GM12878 (cell line): ENCODE results near the gene HIRA. TPM values are rescaled to one million over a fixed set of nuclear protein-coding genes. Genes with fewer than 3 reads are reported as not detected.

Experiments used
- ATF2 ChIP-seq: IDR thresholded peaks from 2 replicates; pipeline ENCODE4 v1.6.1; 2012; ENCODE audit warnings: low read length, inconsistent platforms
- BCL11A ChIP-seq: IDR thresholded peaks from 2 replicates; pipeline ENCODE4 v1.6.1; 2011; ENCODE audit warnings: low read depth, low read length
- BHLHE40 ChIP-seq, 2 experiments: fragments of 450-650 bp in 1 of 2; IDR thresholded peaks; 2 replicates each; pipeline ENCODE4 v1.6.1; 2011 to 2017; ENCODE audit warnings: low read depth in 2 of 2, borderline replicate concordance in 1 of 2, improper control_type of control experiment in 1 of 2, low read length in 1 of 2, mild to moderate bottlenecking in 1 of 2
- CHD2 ChIP-seq: IDR thresholded peaks from 2 replicates; pipeline ENCODE4 v1.6.1; 2011; ENCODE audit warnings: low read depth, low read length, improper control_type of control experiment, borderline replicate concordance
- CTCF ChIP-seq, 3 experiments: IDR thresholded peaks in 2 of 3; conservative IDR thresholded peaks in 1 of 3; 2 replicates each; pipeline ENCODE4 v1.5.1; 2011; ENCODE audit warnings: low read depth in 3 of 3, low read length in 3 of 3, mild to moderate bottlenecking in 3 of 3, control low read depth in 2 of 3, moderate library complexity in 2 of 3, inconsistent platforms in 1 of 3, mixed read lengths in 1 of 3; ENCODE audit not compliant: control insufficient read depth in 2 of 3, insufficient read depth in 1 of 3; ENCODE audit errors: extremely low read depth in 1 of 3
- HCFC1 ChIP-seq: fragments of 150-350 bp; IDR thresholded peaks from 2 replicates; pipeline ENCODE4 v1.6.1; 2014; ENCODE audit warnings: low read length
- HDAC2 ChIP-seq: fragments of 200-600 bp; sonication (generic); IDR thresholded peaks from 2 replicates; pipeline ENCODE4 v1.6.1; 2017
- HDAC6 ChIP-seq: fragments of 200-600 bp; sonication (generic); IDR thresholded peaks from one replicate; pipeline ENCODE4 v1.8.0; 2017; ENCODE audit warnings: antibody characterized with exemption; ENCODE audit not compliant: unreplicated experiment
- IKZF2 ChIP-seq, 2 experiments: fragments of 450-650 bp; IDR thresholded peaks; 2 replicates each; pipeline ENCODE4 v1.6.1; 2017; ENCODE audit warnings: mild to moderate bottlenecking in 2 of 2, moderate library complexity in 2 of 2
- MAX ChIP-seq: IDR thresholded peaks from 2 replicates; pipeline ENCODE4 v1.6.1; 2012; ENCODE audit warnings: low read depth, low read length, improper control_type of control experiment
- NR2C1 ChIP-seq: fragments of 450-650 bp; IDR thresholded peaks from 2 replicates; pipeline ENCODE4 v1.6.1; 2017; ENCODE audit warnings: antibody characterized with exemption, mild to moderate bottlenecking, moderate library complexity
- RFX5 ChIP-seq: IDR thresholded peaks from 2 replicates; pipeline ENCODE4 v1.6.1; 2011; ENCODE audit warnings: low read depth, low read length, improper control_type of control experiment
- SIN3A ChIP-seq: IDR thresholded peaks from 2 replicates; pipeline ENCODE4 v1.6.1; 2012; ENCODE audit warnings: low read depth, low read length, improper control_type of control experiment
- SKIL ChIP-seq: fragments of 450-650 bp; IDR thresholded peaks from 2 replicates; pipeline ENCODE4 v1.6.1; 2017; ENCODE audit warnings: mild to moderate bottlenecking, low read depth, inconsistent platforms; ENCODE audit not compliant: poor library complexity, severe bottlenecking
- SMAD5 ChIP-seq: IDR thresholded peaks from 2 replicates; pipeline ENCODE4 v1.6.1; 2016; ENCODE audit warnings: antibody characterized with exemption, low read depth
- SRF ChIP-seq, 2 experiments: IDR thresholded peaks; 2 replicates each; pipeline ENCODE4 v1.6.1; 2011; ENCODE audit warnings: low read depth in 2 of 2, low read length in 2 of 2, mild to moderate bottlenecking in 1 of 2, moderate library complexity in 1 of 2
- TARDBP ChIP-seq: IDR thresholded peaks from 2 replicates; pipeline ENCODE4 v1.6.1; 2016; ENCODE audit warnings: borderline replicate concordance
- TBL1XR1 ChIP-seq: IDR thresholded peaks from 2 replicates; pipeline ENCODE4 v1.6.1; 2012; ENCODE audit warnings: low read depth, low read length, improper control_type of control experiment
- TCF12 ChIP-seq: IDR thresholded peaks from 2 replicates; pipeline ENCODE4 v1.6.1; 2011; ENCODE audit warnings: low read depth, mild to moderate bottlenecking, low read length
- YY1 ChIP-seq: IDR thresholded peaks from 2 replicates; pipeline ENCODE4 v1.6.1; 2011; ENCODE audit warnings: low read depth, mild to moderate bottlenecking, low read length
- ZBTB11 ChIP-seq: fragments of 450-650 bp; formaldehyde crosslinking; IDR thresholded peaks from 2 replicates; pipeline ENCODE4 v1.5.0; 2022; ENCODE audit warnings: mild to moderate bottlenecking, missing genetic modification characterization
- polyA plus RNA-seq, 11 experiments: library from polyadenylated mRNA; depleted of rRNA in 4 of 11; unstranded in 6 of 11; stranded (reverse) in 5 of 11; fragments of >200 nt; fragmentation: Nextera tagmentation in 4 of 11; fragmentation: Illumina TruSeq in 1 of 11; extraction: Ambion mirVana in 4 of 11; extraction: Trizol in 1 of 11; gene quantifications; 1 replicate in 1 of 11; 2 replicates in 10 of 11; pipeline versions ENCODE4 v1.2.1 to v1.2.3, GENCODE V29; 2011 to 2016; ENCODE audit warnings: inconsistent platforms in 2 of 11, missing spikeins in 2 of 11, low read depth in 1 of 11
- total RNA-seq, 4 experiments: library from RNA; depleted of rRNA in 3 of 4; stranded (reverse); fragments of >200 nt in 3 of 4; fragmentation: Illumina TruSeq in 1 of 4; extraction: Trizol in 1 of 4; gene quantifications; 2 replicates each; pipeline versions ENCODE4 v1.2.1 to v1.2.3, GENCODE V29; 2013 to 2021

HIRA gene
- total and polyA plus RNA-seq, 10 of the 15 experiments (the other 5 are each of a cell fraction or from before 2014, with no cell fraction given): 0.34 to 32.7 (median 14.5) TPM

- no peak for TF ChIP-seq ZBTB11 (CRISPR knock-in tag)
- no peak for TF ChIP-seq SKIL
- TF ChIP-seq BCL11A: no peak
- TF ChIP-seq RFX5: peak; percentile 66; the same call in 1 of the 2 replicates
- TF ChIP-seq NR2C1: peak; percentile 99
- TF ChIP-seq HDAC2: no peak; the same call in 1 of the 2 replicates
- peak; percentile 86 for TF ChIP-seq CHD2
- TF ChIP-seq TBL1XR1: 0 out of 2 replicates have a peak, but pooled peaks have one; percentile 5
- TF ChIP-seq TCF12: no peak
- TF ChIP-seq MAX: peak; percentile 59
- TF ChIP-seq TARDBP: peak; percentile 89; the same call in 1 of the 2 replicates
- TF ChIP-seq SIN3A: peak; percentile 99
- no peak for TF ChIP-seq SRF (IDR thresholded peaks at IDR 0.05; ENCODE audit: low read depth in 2 of 2, low read length in 2 of 2)
- peak; percentile 91 for TF ChIP-seq HCFC1
- TF ChIP-seq HDAC6: no peak
- no peak for TF ChIP-seq IKZF2 (IDR thresholded peaks at IDR 0.05)
- TF ChIP-seq ATF2: no peak
- peak; percentile 99 for TF ChIP-seq YY1
- TF ChIP-seq SMAD5: no peak
- TF ChIP-seq CTCF (IDR thresholded peaks at IDR 0.05 in 2 of 3, conservative IDR thresholded peaks at IDR 0.05 in 1 of 3; ENCODE audit: control insufficient read depth in 2 of 3, extremely low read depth in 1 of 3, insufficient read depth in 1 of 3, low read depth in 3 of 3, low read length in 3 of 3): no peak
- TF ChIP-seq BHLHE40 (IDR thresholded peaks at IDR 0.05; ENCODE audit: borderline replicate concordance in 1 of 2, low read depth in 2 of 2, low read length in 1 of 2): no peak
These were observed 48.0 kb upstream of the HIRA start, which contains the start of gene CDC45 (continued) for GRCh38 chr22:19479355-19480172.
